ENCODE data around the gene CITED2.
A peak's percentile ranks its signal among the peaks of the same experiment; 100 is the strongest.

CITED2 gene, protein sequence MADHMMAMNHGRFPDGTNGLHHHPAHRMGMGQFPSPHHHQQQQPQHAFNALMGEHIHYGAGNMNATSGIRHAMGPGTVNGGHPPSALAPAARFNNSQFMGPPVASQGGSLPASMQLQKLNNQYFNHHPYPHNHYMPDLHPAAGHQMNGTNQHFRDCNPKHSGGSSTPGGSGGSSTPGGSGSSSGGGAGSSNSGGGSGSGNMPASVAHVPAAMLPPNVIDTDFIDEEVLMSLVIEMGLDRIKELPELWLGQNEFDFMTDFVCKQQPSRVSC

DNA sequence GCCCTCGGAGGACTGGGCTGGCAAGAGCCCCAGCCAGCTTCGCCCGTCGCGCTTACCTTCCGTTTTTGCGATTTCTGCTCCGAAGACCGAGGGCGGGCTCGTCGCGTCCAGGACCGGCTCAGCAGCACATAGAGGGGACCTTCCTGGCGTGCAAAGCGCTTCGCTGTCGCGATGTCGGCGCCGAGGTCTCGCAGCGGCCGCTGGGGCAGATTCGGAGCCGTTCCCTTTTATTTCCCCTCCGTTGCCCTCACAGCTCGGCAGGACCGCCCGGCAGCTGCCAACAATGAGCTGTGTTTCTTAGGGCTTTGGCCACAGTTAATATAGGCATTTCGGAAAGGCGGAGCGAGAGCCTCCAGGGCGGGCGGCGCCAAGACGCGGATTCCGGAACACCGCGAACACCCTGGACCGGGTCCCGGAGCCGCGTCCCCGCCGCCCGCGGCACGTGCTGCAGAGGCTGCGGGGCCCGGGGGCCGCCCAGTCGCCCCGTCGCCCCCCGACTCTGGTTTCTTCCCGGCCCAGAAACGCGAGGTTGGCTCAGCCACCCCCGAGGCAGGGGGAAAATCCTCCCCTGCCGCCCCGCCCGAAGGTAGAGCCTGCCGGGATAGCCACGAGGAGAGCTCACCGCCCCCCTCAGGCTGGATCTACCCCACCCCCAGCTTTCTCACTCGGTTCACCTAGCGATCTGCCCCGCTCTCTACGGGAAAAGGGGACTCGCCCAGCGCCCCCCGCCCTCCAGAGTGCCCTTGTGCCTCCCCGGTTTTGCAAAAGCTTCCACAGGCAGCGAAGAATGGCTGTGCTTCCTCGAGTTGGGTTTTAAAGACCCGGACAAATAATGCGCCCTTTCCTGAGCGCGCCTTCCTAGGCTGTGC is at the start of gene CITED2:
Gene CITED2, minus strand, starts transcription at position 292 of the 869 bp plus-strand sequence. CDS start 704 bp downstream, outside the sequence.
- TF ChIP-seq, protein P1, sequence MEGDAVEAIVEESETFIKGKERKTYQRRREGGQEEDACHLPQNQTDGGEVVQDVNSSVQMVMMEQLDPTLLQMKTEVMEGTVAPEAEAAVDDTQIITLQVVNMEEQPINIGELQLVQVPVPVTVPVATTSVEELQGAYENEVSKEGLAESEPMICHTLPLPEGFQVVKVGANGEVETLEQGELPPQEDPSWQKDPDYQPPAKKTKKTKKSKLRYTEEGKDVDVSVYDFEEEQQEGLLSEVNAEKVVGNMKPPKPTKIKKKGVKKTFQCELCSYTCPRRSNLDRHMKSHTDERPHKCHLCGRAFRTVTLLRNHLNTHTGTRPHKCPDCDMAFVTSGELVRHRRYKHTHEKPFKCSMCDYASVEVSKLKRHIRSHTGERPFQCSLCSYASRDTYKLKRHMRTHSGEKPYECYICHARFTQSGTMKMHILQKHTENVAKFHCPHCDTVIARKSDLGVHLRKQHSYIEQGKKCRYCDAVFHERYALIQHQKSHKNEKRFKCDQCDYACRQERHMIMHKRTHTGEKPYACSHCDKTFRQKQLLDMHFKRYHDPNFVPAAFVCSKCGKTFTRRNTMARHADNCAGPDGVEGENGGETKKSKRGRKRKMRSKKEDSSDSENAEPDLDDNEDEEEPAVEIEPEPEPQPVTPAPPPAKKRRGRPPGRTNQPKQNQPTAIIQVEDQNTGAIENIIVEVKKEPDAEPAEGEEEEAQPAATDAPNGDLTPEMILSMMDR (IDR thresholded peaks at IDR 0.05; ENCODE audit: low read depth, low read length, missing control alignments), result no peak
- peak within 1 kb of the TSS; percentile 85 for H3K4me3 ChIP-seq (ENCODE audit: low read depth, low read length)
- DNase-seq (ENCODE audit: low read depth), result peak; percentile 94
- in situ Hi-C loops (cut with HindIII; ENCODE audit: low sequenced_read_pairs), result loop anchor here (5.0 to 10.0 kb wide), 2 partner anchors 213 to 680 kb away; no protein-coding TSS in a partner anchor

DNA sequence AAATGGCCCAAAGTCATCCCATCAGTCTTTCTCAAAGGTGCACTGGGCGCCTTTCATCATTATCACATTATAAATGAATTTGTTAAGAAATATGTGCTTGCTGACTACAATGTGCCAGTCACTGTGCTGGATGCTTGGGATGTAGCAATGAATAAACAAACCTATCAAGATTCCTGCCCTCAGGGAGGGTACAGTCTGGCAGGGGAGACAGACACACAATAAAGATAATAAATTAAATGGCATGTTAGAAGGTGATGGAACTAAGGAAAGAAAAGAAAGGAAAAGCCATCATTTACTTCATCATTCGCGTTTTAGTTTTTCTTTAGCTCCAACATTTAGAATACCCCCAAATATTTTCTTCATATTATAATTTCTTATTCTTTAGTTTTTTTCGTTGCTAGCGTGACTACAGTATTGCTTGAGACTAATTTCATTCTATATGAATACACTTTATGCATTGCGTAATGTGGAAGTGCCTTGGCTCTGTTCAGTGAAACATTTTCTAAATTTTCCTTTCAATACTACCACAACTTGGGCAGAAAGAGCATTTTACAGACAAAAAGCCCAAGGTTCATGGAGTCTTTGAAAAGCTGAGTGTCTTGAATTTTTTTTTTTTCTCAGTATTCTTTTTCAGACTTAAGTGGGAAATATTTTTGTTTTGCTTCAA is 48.7 kb upstream of the CITED2 start:
- in situ Hi-C loops (cut with HindIII; ENCODE audit: low sequenced_read_pairs), result no loop called here
- no peak for DNase-seq (ENCODE audit: low read depth)
- no peak overlapping the region for H3K4me3 ChIP-seq (ENCODE audit: low read depth, low read length)
- TF ChIP-seq, protein P1 (IDR thresholded peaks at IDR 0.05; ENCODE audit: low read depth, low read length, missing control alignments), result no peak

DNA sequence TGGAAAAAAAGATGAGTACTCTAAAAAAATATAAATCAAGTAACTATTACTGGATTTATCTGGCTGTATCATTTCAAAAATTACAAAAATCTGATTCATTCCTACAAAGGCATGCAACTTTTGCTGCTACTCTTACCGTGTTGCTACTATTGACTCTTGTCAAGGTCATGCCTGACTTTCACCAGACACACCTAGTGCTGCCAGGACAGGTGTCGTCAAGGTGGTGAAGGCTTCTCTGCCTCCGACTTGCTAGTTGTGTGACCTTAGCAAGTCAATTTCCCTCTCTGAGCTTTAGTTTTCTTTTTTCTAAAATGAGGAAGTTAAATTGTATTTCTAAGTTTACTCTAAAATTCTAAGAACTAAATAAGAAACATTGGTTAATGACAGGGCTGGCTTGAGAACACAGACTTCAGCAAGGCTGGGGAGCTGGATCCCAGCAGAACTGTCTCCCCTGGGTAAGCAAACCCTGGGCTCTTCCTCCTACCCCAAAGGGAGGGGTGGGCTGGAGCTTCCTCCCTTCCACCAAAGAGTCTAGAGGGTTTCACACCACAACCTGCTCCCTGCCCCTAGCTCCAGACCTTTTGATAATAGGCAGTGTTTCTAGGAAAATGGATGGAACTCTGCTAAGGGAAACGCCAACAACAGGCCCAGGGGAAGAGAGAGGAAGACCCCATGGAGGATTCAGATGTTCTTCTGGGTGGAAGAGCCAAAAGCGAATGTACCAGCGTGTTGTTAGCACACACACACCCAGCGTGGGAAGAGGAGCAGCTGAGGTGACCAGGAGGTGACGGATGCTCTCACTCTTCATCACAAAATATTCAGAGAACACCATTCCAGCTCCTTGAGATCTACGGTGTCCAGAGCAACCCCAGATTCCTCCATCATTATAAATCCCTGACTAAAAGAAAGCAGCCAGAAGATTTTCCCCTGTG is 47.9 kb upstream of the CITED2 start:
- in situ Hi-C loops (cut with HindIII; ENCODE audit: low sequenced_read_pairs), result no loop called here
- DNase-seq (ENCODE audit: low read depth), result no peak
- no peak overlapping the region for H3K4me3 ChIP-seq (ENCODE audit: low read depth, low read length)
- TF ChIP-seq, protein P1 (IDR thresholded peaks at IDR 0.05; ENCODE audit: low read depth, low read length, missing control alignments), result no peak

DNA sequence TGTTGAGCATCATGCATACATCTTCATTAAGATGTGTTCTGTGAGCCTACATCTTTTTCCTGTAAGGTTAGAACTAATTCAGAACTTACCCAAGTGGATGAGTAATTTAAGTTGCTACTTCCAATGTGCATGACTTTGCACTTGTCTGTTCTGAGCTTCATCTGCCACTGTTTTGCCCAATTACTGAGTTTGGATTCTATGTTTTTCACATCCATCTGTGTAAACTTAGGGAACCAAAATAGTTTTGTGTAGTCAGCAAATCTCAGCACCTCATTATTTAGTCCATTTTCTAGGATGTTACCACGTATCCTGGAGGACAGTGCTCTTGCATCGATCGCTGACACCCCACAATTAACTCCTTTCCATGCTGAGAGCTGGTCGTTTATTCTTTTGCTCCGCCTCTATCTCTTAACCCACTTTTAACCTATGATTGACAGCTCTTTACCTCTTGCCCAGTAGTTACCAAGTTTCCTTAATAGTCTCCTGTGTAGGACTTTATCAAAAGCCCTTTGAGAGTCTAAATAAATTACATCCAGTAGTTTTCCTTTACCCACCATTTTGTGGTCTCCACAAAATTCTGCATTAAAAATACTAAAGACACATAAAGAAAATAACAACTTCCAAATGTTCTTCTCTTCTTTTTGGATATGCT is 44.2 kb upstream of the CITED2 start:
- DNase-seq (ENCODE audit: low read depth), result no peak
- in situ Hi-C loops (cut with HindIII; ENCODE audit: low sequenced_read_pairs), result no loop called here
- TF ChIP-seq, protein P1 (IDR thresholded peaks at IDR 0.05; ENCODE audit: low read depth, low read length, missing control alignments), result no peak

DNA sequence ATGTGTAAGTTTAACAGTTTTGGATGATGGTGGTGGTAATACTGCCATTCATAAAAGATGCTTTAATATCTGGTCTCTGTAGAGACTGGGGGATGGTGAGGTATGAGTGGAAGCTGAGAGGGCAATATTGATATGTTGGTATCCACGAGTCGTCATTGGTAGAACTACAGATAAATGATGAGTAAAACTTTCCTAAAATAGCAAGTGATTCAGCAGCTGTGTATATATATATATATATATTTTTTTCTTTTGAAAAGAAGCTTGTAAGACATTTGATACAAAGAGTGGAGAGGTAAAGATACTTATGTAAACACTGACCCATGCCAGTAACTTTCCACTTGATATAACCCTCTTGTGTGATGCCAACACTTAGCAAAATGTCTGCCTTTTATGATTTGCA is 41.7 kb upstream of the CITED2 start:
- in situ Hi-C loops (cut with HindIII; ENCODE audit: low sequenced_read_pairs), result no loop called here
- no peak for DNase-seq (ENCODE audit: low read depth)
- no peak overlapping the region for H3K4me3 ChIP-seq (ENCODE audit: low read depth, low read length)
- TF ChIP-seq, protein P1 (IDR thresholded peaks at IDR 0.05; ENCODE audit: low read depth, low read length, missing control alignments), result no peak

More for the DNA sequence above, 44.2 kb upstream of the CITED2 start:
- no peak overlapping the region for H3K4me3 ChIP-seq (ENCODE audit: low read depth, low read length)
